CD4-positive, alpha-beta T cell treated with Interleukin-4 for 1 hour (primary cell): ENCODE data around the gene ITK.

Experiments used
- DNase-seq, 2 donors: peaks; one replicate each; pipeline ENCODE4 v3.0.0-alpha.2; 2020 to 2022

Gene ITK

DNA sequence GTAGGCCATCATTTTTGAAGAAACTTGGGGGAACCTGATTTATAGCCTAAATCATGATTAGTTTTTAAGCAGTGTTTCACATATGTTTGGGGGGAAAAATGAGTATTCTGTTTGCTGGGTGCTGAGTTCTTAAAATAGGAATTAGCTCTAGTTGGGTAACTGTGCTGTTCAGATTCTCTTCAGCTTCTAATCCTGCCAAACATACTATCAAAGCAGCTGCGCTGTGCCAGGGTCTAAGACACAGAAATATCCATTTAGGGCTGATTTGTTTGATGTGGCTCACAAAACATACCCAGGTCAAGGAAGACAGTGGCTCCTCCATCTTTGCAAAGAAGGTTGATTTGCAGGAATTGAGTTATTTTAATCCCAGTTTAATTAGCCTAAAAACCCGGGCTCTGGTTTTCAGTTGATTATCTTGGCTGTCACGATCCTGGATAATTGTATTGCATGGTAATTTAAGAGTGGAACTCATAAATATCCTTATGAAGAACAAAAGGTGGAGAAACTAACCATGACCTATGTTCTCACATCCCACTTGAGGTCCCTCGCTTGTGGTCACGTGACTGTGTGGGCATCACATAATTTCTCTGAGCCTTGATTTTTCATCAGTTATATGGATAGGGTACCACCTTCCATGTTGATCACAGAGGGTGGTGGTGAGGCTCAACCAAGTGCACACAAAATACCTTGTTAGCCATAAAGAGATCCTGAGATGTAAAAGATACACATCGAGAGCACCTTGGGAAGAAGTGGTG, 104.0 kb downstream of the ITK start:
- no peak for DNase-seq

DNA sequence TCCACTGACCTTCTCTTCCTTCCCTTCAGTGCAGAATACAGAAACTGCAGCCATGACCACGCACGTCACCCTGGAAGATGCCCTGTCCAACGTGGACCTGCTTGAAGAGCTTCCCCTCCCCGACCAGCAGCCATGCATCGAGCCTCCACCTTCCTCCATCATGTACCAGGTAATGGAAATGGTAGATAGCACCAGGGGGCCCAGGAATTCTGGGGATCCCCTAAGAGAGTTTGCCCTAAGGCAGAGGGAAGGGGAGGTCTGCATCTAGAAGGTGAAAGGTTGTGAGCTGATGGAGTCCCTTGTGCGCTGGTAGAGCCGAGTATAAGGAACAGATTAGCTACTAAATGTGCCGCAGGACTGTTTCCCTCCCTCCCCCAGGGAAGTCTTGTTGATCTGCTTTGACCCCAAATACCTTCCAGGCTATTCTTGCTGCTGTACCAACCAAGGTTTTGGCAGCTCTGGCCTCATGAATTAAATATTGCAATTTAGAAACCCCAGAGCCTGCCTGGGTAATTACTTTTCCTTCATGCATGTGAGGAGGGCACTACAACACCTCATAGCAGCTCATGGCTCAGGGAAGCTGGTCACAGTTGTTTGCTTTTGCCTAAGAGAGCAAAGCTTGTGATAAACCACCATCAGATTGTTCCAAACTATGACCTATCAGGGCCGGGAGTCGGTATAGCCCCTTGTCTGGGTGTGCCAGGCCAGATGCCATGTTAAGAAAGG, 104.8 kb downstream of the ITK start:
- no peak for DNase-seq

DNA sequence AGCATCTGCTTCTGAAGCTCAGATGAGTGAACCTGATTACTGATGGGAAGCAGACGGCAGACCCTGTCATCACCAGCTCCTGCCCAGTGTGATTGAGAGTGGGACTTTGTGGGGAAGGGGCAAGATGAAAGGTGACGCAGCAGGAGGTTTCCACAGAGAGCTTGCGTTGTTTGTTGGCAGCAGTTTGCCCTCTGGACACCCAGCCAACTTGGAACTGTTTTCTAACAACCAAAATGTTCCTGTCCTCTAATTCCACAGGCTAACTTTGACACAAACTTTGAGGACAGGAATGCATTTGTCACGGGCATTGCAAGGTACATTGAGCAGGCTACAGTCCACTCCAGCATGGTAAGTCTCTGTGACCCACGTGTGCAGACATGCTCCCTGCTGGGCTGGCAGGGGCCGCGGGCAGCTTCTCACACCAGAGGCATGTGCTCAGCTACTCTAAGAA, 106.1 kb downstream of the ITK start:
- no peak for DNase-seq

DNA sequence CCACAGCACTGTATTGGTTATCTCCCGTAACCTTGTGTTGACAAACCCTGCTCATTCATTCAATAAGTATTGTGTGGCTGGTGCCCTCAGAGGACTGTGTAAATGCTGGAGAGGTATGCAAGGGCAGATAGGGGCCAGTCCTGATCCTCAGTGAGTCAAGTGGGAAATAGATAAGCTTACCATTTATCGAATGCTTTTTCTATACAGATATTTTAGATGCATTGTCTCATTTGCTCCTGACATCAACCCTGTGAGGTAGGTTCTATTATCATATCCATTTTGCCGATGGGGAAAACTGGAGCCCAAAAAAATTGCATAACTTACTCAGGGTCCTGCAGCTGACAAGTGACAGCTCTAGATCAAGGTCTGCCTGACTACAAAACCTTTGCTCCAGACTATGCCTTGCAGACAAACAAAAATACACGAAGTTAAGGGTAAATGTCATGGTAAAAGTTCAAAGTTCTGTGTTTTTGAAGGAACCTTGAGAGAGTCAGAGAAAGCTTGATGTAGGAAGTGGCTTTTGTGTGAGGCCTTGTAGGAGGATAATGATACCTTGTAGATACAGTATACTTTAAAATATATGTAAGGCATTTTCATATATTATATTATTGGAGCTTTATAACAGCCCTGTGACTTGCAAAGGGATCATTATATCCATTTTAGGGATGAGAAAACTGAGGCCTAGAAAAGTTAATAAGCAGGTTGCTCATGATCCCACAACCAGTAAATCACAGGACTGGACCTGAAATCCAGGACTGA, 107.9 kb downstream of the ITK start:
- DNase-seq = no peak

DNA sequence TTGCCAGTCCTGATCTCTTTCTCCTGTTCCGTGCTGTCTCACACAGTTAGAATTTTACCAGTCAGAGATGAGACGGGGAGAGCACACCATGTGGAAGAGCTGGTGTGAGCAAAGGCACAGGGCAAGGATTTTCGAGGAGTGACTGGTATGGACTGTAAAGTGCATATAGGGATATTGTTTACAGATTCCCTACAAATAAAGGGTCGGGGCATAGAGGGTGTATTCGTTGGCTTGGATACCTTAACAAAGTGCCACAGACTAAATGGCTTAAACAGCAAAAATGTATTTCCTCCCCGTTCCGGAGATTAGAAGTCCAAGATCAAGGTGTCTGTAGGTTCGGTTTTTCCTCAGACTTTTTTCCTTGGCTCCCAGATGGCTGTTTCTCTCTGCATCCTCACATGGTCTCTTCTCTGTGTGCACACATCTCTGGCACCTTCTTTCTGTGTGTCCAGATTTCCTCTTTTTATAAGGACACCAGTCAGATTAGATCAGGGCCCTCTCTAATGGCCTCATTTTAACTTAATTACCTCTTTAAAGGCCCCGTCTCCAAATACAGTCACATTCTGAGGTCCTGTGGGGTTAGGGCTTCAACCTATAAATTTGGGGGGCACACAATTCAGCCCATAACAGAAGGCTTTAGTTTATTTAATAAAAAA, 108.7 kb downstream of the ITK start:
- no peak for DNase-seq

DNA sequence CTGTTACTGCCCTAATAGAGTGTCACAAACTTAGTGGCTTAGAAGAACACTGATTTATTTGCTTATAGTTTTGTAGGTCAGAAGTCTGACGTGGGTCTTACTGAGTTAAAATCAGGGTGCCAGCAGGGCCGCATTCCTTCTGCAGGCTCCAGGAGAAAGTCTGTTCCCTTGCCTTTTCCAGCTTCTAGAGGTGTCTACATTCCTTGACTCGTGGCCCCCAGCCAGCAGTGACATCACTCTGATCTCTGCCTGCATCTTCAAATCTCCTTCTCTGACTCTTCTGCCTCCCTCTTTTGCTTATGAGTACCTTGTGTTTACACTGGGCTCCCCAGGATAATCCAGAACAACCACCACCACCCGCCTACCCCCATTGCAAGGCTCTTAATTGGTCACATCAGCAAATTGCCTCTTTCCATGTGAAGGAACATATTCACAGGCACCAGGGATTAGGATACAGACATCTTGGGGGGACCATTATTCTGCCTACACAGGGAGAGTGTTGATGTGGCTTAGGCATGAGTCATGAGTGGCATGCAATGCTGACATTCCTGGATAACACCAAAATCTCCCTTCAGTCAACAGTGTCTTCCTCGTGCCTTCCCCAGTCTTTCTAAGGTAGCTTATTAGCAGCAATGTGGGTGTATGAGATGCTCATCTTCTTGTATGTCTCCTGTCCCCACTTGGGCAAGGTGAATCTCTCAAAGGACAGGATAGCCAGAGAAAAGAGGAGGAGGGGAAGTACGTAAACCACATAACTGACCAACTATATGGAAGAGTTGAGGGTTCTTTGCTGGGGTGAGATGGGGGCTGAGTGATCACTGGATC, 109.7 kb downstream of the ITK start:
- DNase-seq = no peak

DNA sequence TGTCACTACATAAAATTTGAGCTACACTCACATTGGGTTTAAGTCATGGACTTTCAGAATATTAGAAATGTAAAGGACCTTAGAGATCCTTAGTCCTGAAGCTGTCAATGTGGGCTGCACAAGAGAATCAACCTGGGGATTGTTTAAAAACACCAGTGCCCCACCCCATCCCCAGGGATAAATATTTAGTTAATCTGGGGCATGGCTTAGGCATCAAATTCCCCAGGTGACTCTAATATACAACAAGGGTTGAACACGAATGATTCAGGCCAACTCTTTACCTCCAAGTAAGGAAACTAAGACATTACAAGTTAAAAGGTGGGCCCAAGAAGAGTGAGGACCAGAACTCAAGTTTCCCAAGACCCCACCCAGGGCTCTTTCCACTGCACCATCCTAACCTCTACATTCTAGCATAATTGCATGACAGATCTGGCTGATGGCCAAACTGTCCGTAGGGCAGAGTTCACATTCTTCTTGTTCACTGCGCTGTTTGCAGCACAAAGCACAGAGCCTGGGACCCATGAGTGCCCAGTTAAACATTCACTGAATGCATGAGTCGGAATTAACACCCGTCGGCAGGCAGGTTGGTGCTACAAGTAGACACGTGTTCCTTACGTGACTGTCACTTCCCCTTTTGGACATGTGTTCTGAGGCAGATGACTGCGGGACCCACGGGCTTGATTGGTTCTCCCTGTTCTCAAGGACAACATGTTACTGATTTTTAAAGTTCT, 110.5 kb downstream of the ITK start:
- peak in 1 of 2 donors; percentile 62 for DNase-seq

DNA sequence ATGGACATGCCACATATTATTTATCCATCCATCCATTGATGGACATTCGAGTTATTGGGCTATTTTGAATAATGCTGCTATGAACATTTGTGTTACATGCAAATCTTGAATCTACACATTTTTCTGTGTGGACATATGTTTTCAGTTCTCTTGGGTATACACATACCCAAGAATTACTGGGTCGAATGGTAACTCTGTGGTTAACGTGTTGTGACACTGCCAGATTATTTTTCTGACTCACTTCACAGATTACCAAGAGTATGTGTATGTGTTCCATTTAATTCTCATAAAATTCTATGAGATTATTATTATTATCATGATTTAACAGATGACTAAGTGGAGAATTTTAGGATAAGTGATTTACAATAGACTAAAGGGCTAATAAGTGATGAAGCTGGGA, 112.0 kb downstream of the ITK start:
- DNase-seq = no peak

DNA sequence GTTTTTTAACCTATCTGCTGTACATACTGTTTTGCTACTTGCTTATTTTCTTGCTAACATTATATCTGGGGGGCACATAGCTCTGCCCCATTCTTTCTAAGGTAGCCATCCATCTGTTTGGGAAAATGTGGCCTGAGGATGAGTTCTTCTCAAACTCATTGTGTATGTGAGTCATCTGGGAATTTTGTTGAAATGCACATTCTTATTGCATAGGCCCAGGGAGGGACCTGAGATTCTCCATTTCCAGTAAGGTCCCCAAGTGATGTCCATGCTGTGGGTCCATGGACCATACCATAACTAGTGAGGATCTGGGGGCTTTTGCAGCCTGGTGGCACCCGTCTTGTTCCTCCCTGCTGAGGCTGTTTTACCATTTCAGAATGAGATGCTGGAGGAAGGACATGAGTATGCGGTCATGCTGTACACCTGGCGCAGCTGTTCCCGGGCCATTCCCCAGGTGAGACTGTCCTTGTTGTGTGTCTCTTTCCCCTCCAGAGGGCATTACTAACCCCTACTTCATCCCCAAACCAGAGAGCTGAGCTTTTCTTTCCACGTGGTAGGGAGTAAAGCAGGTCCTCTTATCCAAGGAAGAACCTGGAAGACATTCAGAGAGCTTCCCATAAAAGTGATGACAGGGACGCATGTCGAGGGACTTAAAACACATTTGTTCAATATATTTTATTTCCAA, 113.9 kb downstream of the ITK start:
- DNase-seq = no peak

DNA sequence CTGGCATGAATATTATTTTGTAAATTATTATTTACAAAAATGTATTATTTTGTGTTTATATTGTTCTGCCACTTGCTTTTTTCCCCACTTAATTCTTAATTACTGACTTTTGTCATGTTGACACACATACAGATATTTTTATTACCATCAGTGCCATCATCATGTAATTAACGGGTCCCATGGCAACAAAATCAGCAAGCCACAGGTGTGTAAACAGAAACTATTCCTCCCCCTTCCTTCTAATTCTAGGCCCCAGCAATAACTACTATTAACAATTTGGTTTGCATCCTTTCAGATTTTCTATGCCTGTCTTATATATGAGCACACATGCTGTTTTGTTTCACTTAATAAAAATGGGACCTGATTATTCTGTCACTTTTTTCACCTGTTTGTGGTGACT, 114.6 kb downstream of the ITK start:
- no peak for DNase-seq

DNA sequence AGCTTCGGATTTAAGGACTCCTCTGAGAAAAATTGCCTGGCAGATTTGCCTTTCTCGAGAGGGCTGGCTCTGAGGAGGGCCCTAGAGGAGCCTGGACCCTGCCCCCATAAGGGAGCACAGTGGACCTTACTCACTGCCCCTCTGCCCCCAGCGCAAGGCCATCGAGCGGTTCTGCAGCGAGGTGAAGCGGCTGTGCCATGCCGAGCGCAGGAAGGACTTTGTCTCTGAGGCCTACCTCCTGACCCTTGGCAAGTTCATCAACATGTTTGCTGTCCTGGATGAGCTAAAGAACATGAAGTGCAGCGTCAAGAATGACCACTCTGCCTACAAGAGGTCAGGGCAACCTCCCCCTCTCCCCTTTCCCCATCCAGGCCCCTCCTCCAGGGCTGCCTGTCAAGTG, 119.9 kb downstream of the ITK start:
- no peak for DNase-seq

DNA sequence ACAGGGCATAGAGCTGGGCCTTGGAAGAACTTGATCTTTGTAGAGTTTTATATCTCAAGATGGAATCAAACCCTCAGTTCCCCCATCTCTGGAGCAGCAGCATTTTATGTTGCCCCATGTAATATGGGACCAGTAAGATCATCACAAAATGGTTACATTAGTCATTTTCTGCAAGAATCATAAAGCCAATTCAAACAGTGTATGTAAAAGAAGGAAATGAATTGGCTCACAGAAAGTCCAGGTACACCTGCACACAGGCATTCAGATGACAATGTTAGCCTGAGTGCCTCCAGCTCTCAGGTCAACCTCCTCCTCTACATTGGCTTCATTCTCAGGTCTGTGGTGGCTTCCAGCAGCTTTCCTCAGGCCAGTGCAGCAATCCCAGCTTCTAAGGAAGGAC, 120.4 kb downstream of the ITK start:
- DNase-seq = no peak

DNA sequence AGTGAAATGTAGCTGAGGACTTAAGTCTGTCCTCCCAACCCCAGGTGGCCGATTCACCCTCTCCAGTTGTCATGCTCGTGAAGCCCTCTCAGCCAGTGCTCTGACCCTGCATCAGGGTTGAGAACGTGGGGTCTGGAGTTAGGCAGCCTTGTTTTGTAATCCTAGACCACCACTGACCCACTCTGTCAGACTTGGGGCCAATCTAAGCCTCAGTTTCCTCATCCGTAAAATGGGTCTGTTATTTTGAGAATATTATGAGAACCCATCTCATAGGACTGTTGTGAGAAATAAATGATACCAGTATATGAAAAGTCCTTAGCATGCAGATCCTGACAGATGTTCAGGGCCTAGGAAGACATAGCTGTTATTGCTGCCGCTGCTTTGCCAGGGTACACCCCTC, 122.4 kb downstream of the ITK start:
- no peak for DNase-seq

DNA sequence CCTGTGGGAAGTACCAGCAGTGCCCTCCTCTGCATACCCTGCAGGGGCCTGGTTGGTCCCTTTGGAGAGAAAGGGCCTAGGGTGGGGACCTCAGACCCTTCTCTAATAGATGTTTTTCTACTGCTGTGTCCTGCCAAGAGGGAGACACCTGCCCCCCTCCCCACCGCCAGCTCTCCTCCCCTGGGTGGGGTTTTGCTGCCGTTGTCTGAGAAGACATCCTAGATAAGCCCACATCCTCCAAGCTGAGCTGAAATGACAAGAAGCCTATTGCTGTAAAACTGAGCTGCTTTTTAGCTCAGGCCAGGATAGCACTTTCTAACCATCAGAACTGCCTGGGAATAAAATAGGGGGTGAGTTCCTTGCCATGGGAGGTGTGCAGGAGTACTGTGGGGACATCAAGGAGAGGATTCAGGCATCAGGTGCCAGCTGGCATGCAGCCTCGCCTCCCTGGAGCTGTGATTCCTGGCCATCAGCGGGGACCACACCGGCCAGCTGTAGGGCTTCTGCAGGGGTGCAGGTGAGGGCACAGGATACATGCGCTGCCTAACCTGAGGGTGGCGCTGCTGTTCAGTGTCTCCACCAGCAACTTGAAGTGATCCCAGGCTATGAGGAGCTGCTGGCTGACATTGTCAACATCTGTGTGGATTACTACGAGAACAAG, 123.2 kb downstream of the ITK start:
- peak; percentile 57 to 61 for DNase-seq
